ENCODE data around the gene DNAJC17.

Gene DNAJC17

DNA sequence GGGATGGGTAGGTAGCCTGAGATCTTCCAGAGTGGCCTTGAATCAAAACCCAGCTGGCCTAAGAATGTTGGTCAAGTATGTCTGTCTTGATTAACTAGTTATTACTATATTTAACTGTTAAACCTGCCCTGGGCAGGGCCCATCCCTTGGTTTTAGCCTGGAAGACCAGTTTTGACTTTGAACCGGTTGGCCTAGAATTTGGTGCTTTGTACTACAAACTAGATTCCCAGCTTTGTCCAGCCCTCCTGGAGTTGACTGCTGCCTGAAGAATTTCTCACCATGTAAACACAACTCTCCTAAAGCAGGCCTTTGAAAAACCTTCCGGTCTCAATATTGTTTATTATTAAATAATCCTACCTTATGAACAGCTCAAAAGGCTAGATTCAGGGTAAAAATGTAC, 21.5 kb downstream of the DNAJC17 start:
- TF ChIP-seq, protein P1, sequence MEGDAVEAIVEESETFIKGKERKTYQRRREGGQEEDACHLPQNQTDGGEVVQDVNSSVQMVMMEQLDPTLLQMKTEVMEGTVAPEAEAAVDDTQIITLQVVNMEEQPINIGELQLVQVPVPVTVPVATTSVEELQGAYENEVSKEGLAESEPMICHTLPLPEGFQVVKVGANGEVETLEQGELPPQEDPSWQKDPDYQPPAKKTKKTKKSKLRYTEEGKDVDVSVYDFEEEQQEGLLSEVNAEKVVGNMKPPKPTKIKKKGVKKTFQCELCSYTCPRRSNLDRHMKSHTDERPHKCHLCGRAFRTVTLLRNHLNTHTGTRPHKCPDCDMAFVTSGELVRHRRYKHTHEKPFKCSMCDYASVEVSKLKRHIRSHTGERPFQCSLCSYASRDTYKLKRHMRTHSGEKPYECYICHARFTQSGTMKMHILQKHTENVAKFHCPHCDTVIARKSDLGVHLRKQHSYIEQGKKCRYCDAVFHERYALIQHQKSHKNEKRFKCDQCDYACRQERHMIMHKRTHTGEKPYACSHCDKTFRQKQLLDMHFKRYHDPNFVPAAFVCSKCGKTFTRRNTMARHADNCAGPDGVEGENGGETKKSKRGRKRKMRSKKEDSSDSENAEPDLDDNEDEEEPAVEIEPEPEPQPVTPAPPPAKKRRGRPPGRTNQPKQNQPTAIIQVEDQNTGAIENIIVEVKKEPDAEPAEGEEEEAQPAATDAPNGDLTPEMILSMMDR (IDR thresholded peaks at IDR 0.05; ENCODE audit: insufficient read depth, low read depth, low read length, missing control alignments): no peak
- H3K4me3 ChIP-seq (ENCODE audit: low read depth, low read length): no peak overlapping the region
- DNase-seq (ENCODE audit: low read depth): no peak

DNA sequence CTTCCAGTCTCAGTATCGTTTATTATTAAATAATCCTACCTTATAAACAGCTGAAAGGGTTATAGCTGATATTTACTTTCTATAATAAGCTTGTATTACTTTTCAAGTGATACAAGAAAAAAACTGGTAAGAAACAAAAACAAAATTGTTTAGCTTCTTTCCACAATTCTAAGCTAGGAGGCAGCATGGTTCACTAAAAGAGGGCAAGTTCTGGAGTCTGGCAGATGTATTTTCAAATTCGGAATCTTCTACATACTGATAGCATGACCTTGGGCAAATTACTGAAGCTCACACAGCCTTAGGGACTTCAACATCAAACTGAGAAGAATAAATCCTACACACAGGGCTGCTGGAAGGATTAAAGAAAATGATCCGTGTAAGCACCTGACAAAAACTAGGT, 22.1 kb downstream of the DNAJC17 start:
- TF ChIP-seq, protein P1 (IDR thresholded peaks at IDR 0.05; ENCODE audit: insufficient read depth, low read depth, low read length, missing control alignments): no peak

DNA sequence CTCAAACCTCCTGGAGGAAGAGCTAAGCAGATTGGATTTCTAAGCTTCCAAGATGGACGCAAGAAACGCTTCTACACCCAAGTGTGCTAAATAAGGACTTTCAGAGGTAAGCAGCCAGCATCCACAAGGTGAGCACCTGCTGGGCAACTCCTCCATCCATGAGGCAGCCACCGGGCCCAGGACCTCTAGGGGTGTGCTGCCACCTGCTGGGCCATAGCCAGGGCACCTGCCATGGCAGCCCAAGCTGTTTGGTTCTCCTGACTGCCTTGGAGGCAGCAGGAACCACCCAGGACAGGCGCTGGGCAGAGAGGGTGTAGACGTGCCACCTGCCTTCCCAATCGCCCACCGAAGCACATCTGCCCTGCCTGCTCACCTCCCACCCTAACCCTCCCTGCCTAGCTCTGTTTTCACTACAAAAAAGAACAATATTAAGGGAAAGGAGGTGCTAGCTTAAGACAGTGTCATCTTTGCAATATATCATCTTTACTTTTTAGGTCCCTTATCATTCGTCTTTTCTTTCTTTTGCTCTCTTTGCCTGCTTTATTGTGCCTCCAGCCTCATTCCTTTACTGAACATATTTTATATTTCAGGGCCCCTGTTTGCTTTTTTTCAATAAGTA, 24.6 kb downstream of the DNAJC17 start:
- DNase-seq (ENCODE audit: low read depth): peak; percentile 86
- TF ChIP-seq, protein P1 (IDR thresholded peaks at IDR 0.05; ENCODE audit: insufficient read depth, low read depth, low read length, missing control alignments): peak; percentile 96
- no peak overlapping the region for H3K4me3 ChIP-seq (ENCODE audit: low read depth, low read length)

More for the DNA sequence above, 22.1 kb downstream of the DNAJC17 start:
- DNase-seq (ENCODE audit: low read depth): no peak
- no peak overlapping the region for H3K4me3 ChIP-seq (ENCODE audit: low read depth, low read length)

DNA sequence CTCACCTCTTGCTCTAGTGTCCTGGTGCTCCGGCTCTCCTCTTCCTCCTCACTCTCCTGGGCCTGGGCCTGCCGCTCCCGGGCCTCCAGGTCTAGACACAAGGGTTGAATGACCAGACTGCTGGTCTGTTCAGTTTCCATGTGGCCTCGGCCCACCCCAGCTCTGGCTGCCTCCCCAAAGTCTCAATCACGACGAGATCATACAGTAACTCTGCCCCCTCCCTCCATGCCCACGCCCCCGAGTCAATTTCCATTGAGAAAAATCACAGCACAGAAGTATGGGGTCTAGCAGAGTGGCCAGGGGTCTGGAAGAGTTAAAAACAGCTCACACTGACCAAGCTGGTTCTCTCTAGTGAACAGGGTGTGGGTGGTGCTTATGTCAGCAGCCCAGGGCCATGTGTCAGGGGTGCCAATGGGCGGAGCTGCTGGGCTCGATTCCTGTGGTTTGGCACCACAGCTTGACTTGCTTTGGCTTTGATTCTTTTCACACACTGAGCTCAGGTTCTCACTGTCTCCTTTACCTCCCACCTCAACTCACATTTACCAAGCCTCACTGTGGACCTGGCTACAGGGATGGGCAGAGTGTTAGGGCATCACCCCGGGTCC, 30.6 kb downstream of the DNAJC17 start:
- DNase-seq (ENCODE audit: low read depth): no peak
- TF ChIP-seq, protein P1 (IDR thresholded peaks at IDR 0.05; ENCODE audit: insufficient read depth, low read depth, low read length, missing control alignments): no peak
- no peak overlapping the region for H3K4me3 ChIP-seq (ENCODE audit: low read depth, low read length)

DNA sequence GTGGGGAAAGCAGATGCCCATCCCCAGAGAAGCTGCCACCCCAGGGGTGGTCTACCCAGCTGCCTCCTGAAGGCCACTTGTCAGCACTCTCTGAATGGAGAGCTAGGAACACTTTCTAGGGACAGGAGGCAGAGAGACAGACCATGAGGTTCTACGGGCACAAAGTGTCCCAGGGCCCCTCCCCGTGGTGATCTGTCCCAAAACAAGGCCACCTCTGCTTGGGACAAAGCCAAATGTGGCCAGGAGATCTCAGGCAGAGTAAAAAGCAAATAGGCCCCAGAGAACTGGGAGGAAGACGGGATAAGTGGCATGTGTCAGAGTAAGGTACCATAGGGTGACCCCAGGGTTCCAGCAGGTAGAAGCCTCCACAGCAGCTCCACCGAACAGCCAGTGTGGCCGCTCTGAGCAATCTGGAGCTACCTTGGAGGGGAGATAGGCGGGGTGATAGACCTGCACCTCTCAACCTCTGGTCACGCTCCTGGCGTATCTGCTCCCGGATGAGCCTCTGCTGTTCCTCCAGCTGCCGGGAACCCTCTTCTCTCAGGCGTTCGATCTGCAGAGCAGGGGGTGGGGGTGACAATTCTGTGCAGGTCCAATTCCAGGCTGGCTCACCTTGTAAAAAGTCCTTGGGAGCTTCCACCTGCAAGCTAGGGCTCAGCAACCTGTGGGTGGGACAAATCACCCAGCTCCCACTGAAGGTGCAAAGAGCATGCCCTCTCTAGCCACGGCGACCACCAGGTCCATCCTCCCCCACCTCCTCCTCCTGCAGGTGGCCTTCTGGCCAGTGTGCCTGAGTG, 31.3 kb downstream of the DNAJC17 start:
- DNase-seq (ENCODE audit: low read depth): no peak
- TF ChIP-seq, protein P1 (IDR thresholded peaks at IDR 0.05; ENCODE audit: insufficient read depth, low read depth, low read length, missing control alignments): no peak
- no peak overlapping the region for H3K4me3 ChIP-seq (ENCODE audit: low read depth, low read length)

DNA sequence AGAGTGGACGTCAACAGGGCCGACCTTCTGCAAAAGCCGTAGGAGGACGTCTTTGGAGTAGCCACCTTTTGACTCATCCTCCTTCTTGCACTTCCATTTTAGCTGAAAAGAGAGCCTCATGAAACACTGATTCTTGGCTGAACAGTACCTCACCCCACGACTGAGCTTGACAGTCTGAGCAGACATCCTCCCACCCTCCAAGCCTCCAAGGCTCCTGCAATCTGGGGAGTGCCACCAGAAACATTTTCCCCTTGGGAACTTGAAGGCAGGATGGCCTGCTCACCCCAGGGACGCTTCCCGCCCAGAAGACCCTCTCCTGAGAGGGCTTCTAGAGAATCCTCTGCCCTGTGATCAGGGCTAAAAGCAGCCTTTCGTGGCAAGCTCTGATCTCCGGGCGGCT, 32.3 kb downstream of the DNAJC17 start:
- H3K4me3 ChIP-seq (ENCODE audit: low read depth, low read length): no peak overlapping the region
- TF ChIP-seq, protein P1 (IDR thresholded peaks at IDR 0.05; ENCODE audit: insufficient read depth, low read depth, low read length, missing control alignments): no peak
- DNase-seq (ENCODE audit: low read depth): no peak

Data from GM12865 (cell line).